HepG2 (cell line): ENCODE data around the gene SEMA5B.

Experiments
- NR2C2 ChIP-seq: sonication (generic); formaldehyde crosslinking; IDR thresholded peaks from 2 replicates; pipeline ENCODE4 v1.4.0; 2020; ENCODE audit warnings: missing genetic modification reagents, mild to moderate bottlenecking, moderate library complexity, borderline replicate concordance
- TF ChIP-seq, protein P1 (sequence below): sonication (generic); formaldehyde crosslinking; IDR thresholded peaks from 2 replicates; pipeline ENCODE4 v1.5.0; 2020; ENCODE audit warnings: mild to moderate bottlenecking, missing genetic modification reagents, moderate library complexity

DNA sequence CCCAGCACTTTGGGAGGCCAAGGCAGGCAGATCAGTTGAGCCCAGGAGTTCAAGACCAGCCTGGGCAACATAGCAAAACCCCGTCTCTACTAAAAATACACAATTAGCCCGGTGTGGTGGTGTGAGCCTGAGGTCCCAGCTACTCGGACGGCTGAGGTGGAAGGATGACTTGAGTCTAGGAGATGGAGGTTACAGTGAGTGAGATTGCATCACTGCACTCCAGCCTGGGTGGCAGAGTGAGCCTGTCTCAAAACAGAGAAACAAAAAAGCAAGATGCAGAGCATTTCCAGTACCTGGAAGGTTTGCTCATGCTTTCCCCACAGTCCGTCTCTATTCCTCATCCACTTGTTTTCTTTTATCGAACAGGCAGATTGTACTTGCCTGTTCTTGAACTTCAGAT lies 35.5 kb upstream of the SEMA5B start:
- no peak for TF ChIP-seq NR2C2 (CRISPR knock-in tag)
- TF ChIP-seq, protein P1, sequence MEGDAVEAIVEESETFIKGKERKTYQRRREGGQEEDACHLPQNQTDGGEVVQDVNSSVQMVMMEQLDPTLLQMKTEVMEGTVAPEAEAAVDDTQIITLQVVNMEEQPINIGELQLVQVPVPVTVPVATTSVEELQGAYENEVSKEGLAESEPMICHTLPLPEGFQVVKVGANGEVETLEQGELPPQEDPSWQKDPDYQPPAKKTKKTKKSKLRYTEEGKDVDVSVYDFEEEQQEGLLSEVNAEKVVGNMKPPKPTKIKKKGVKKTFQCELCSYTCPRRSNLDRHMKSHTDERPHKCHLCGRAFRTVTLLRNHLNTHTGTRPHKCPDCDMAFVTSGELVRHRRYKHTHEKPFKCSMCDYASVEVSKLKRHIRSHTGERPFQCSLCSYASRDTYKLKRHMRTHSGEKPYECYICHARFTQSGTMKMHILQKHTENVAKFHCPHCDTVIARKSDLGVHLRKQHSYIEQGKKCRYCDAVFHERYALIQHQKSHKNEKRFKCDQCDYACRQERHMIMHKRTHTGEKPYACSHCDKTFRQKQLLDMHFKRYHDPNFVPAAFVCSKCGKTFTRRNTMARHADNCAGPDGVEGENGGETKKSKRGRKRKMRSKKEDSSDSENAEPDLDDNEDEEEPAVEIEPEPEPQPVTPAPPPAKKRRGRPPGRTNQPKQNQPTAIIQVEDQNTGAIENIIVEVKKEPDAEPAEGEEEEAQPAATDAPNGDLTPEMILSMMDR (CRISPR knock-in tag): no peak
